ENCODE data around the gene IL17RB.

- TF ChIP-seq CTCF (IDR thresholded peaks at IDR 0.05) (no peak), POLR2AphosphoS5 (IDR thresholded peaks at IDR 0.05; ENCODE audit: insufficient read depth in 1 of 2, low read depth in 1 of 2) (no peak)
Observed at GRCh38 chr3:53813876-53814275, 32.5 kb upstream of the IL17RB start.
